ENCODE results near the gene ZC3H7B. TPM values are rescaled to one million over a fixed set of nuclear protein-coding genes. Genes with fewer than 3 reads are reported as not detected.

The ZC3H7B gene
- total RNA-seq, 2 donors from 2014 or later: 56.7 to 79.1 TPM

DNA sequence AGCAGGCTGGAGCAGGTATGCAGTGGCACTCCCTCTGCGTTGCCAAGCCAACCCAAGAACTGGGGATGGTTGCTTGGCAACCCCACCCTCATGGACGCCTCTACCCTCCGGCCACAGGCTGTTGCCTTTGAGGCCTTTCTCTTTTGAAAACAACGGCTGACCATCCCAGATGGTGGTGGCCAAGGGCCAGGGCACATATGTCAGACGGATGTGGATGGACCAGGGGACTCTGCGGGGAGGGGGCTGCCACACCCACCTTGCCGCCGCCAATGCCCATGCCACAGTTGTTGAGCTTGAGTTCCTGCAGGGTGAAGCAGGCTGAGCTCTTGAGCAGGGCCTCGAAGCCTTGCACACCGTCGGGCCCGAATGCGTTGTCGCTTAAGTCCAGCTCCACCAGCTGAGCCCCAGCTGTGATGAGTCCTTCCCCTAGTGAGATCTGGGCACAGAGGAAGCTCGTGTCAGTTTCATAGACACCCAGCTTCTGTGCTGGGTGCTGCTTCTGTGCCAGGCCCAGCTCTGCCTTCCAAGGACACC is 36.9 kb upstream of the ZC3H7B start:
- peaks cover 0 to 3% of the 10 kb centered on the region in 2 donors for H3K36me3 ChIP-seq
- no peaks in the 10 kb centered on the region for H3K9me3 ChIP-seq
- TF ChIP-seq POLR2A (IDR thresholded peaks at IDR 0.05) (no peak), POLR2AphosphoS5 (IDR thresholded peaks at IDR 0.05) (no peak), CTCF (IDR thresholded peaks at IDR 0.05) (no peak)
- intact Hi-C loops (cut with DNase I): no loop called here
- no peak for DNase-seq (ENCODE audit: low spot score)
- no peaks in the 10 kb centered on the region for H3K4me1 ChIP-seq (replicated peaks)
- WGBS: 84% methylated on average over 15 of the region's 15 CpGs
- no peak overlapping the region for H3K27ac ChIP-seq
- no peaks in the 10 kb centered on the region for H3K27me3 ChIP-seq (replicated peaks; ENCODE audit: insufficient read depth)
- no peak overlapping the region for H3K4me3 ChIP-seq

GRCh38 chr22:41267958-41268357 is 33.4 kb upstream of the ZC3H7B start:
- 95% methylated on average over 16 of the region's 16 CpGs for WGBS
- H3K4me1 ChIP-seq (replicated peaks): no peaks in the 10 kb centered on the region

DNA sequence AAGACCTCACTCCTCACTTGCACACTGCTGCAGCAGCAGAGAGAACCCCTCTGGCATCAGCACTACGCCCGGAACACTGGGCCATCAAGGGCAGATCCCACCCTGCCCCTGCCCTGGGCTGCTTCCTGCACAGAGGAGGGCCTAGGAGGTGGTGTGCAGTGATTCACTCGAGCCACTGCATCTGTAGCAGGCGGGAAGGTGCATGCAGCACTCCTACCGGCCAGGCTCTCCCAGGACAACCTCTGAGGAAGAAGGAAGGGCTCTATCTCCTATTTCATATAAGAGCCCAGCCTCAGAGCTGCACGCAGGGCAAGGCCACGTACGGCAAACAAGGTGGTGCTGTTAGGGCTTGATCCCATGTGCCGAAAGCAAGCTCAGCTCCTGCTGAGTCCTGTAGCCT is 29.5 kb upstream of the ZC3H7B start:
- no peak overlapping the region for H3K27ac ChIP-seq
- H3K9me3 ChIP-seq: no peaks in the 10 kb centered on the region
- DNase-seq (ENCODE audit: low spot score): no peak
- H3K4me1 ChIP-seq (replicated peaks): no peaks in the 10 kb centered on the region
- 90% methylated on average over 9 of the region's 9 CpGs for WGBS
- H3K4me3 ChIP-seq: no peak overlapping the region
- H3K27me3 ChIP-seq (replicated peaks; ENCODE audit: insufficient read depth): no peaks in the 10 kb centered on the region
- TF ChIP-seq POLR2A (IDR thresholded peaks at IDR 0.05) (no peak), POLR2AphosphoS5 (IDR thresholded peaks at IDR 0.05) (no peak), CTCF (IDR thresholded peaks at IDR 0.05) (no peak)
- intact Hi-C loops (cut with DNase I): no loop called here
- peaks cover 0 to 13% of the 10 kb centered on the region in 2 donors for H3K36me3 ChIP-seq

More at GRCh38 chr22:41267958-41268357, 33.4 kb upstream of the ZC3H7B start:
- intact Hi-C loops (cut with DNase I): no loop called here
- H3K27ac ChIP-seq: no peak overlapping the region
- no peak for DNase-seq (ENCODE audit: low spot score)
- TF ChIP-seq POLR2AphosphoS5 (IDR thresholded peaks at IDR 0.05) (no peak), POLR2A (IDR thresholded peaks at IDR 0.05) (no peak), CTCF (IDR thresholded peaks at IDR 0.05) (no peak)
- no peaks in the 10 kb centered on the region for H3K36me3 ChIP-seq
- no peaks in the 10 kb centered on the region for H3K27me3 ChIP-seq (replicated peaks; ENCODE audit: insufficient read depth)
- no peak overlapping the region for H3K4me3 ChIP-seq
- H3K9me3 ChIP-seq: no peaks in the 10 kb centered on the region

- H3K4me1 ChIP-seq (replicated peaks): no peaks in the 10 kb centered on the region
- no peaks in the 10 kb centered on the region for H3K9me3 ChIP-seq
- DNase-seq (ENCODE audit: low spot score): no peak
- WGBS: 85% methylated on average over 7 of the region's 7 CpGs
- intact Hi-C loops (cut with DNase I): no loop called here
- TF ChIP-seq POLR2AphosphoS5 (IDR thresholded peaks at IDR 0.05): no peak
- no peak for TF ChIP-seq CTCF (IDR thresholded peaks at IDR 0.05)
- TF ChIP-seq POLR2A (IDR thresholded peaks at IDR 0.05): no peak
- no peaks in the 10 kb centered on the region for H3K27me3 ChIP-seq (replicated peaks; ENCODE audit: insufficient read depth)
- no peak overlapping the region for H3K27ac ChIP-seq
- H3K4me3 ChIP-seq: no peak overlapping the region
- peaks cover 0 to 13% of the 10 kb centered on the region in 2 donors for H3K36me3 ChIP-seq
Measured at GRCh38 chr22:41273128-41273527, 28.2 kb upstream of the ZC3H7B start.

DNA sequence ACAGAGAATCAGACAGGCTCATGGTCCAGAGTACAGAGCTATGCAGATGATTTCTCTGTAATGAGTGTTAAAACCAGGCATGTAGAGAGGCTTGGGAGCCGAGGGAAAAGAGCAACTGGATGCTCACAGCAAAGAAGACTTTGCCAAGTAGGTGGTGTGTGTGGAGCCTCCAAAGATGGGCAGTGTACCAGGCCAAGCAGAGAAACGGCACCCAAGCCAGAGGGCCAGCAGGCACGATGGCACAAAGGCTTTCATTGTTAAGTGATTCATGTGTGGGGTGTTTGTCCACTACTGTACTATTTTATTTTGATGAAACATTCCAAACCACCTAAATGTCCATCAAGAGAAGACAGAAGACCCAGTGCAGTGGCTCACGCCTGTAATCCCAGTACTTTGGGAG is 26.5 kb upstream of the ZC3H7B start:
- TF ChIP-seq CTCF (IDR thresholded peaks at IDR 0.05): no peak
- TF ChIP-seq POLR2AphosphoS5 (IDR thresholded peaks at IDR 0.05): no peak
- no peak for TF ChIP-seq POLR2A (IDR thresholded peaks at IDR 0.05)
- H3K27me3 ChIP-seq (replicated peaks; ENCODE audit: insufficient read depth): no peaks in the 10 kb centered on the region
- H3K9me3 ChIP-seq: no peaks in the 10 kb centered on the region
- H3K27ac ChIP-seq: no peak overlapping the region
- WGBS: 62% methylated on average over 4 of the region's 4 CpGs
- no peak for DNase-seq (ENCODE audit: low spot score)
- no peaks in the 10 kb centered on the region for H3K4me1 ChIP-seq (replicated peaks)
- intact Hi-C loops (cut with DNase I): no loop called here
- no peak overlapping the region for H3K4me3 ChIP-seq
- peaks cover 0 to 13% of the 10 kb centered on the region in 2 donors for H3K36me3 ChIP-seq

Data from prostate gland (tissue), 2 donors.